DOHH2 (cell line): Measurements from ENCODE around the gene SMARCA2.

ENCODE experiments used
- H3F3A ChIP-seq: fragments of 200-600 bp; sonication (generic), shearing (Covaris generic); 2 replicates; pipeline ENCODE4 v1.6.0; 2016; ENCODE audit warnings: antibody characterized with exemption, mild to moderate bottlenecking; ENCODE audit not compliant: control insufficient read depth, insufficient read depth
- H3K27ac ChIP-seq: fragments of 200-600 bp; sonication (generic); 2 replicates; pipeline ENCODE4 v1.5.1; 2014; ENCODE audit warnings: low read depth, mild to moderate bottlenecking, low read length, moderate library complexity
- H3K27me3 ChIP-seq: fragments of 200-600 bp; sonication (generic); 2 replicates; pipeline ENCODE4 v1.6.1; 2014; ENCODE audit warnings: mild to moderate bottlenecking, low read length, mixed read lengths; ENCODE audit not compliant: control insufficient read depth
- H3K36me3 ChIP-seq: fragments of 200-600 bp; sonication (generic); 2 replicates; pipeline ENCODE4 v1.6.1; 2014; ENCODE audit warnings: mild to moderate bottlenecking, low read length, moderate library complexity, mixed read lengths; ENCODE audit not compliant: control insufficient read depth
- H3K4me1 ChIP-seq: fragments of 200-600 bp; sonication (generic); 2 replicates; pipeline ENCODE4 v1.6.1; 2014; ENCODE audit warnings: mild to moderate bottlenecking, low read length, mixed read lengths; ENCODE audit not compliant: control insufficient read depth
- H3K4me2 ChIP-seq: fragments of 200-600 bp; sonication (generic); 2 replicates; pipeline ENCODE4 v1.6.0; 2014; ENCODE audit warnings: mild to moderate bottlenecking, low read length, moderate library complexity
- H3K4me3 ChIP-seq: fragments of 200-600 bp; sonication (generic); 2 replicates; pipeline ENCODE4 v1.5.1; 2014; ENCODE audit warnings: mild to moderate bottlenecking, low read length, mixed read lengths
- H3K79me2 ChIP-seq: fragments of 200-600 bp; sonication (generic); 2 replicates; pipeline ENCODE4 v1.6.1; 2014; ENCODE audit warnings: mild to moderate bottlenecking, low read length, mixed read lengths; ENCODE audit not compliant: control insufficient read depth
- H3K9me2 ChIP-seq: fragments of 200-600 bp; sonication (generic); replicated peaks from 2 replicates; pipeline ENCODE4 v1.6.1; 2014; ENCODE audit warnings: mild to moderate bottlenecking, low read length, mixed read lengths; ENCODE audit not compliant: control insufficient read depth
- H3K9me3 ChIP-seq: fragments of 200-600 bp; sonication (generic); 2 replicates; pipeline ENCODE4 v1.6.1; 2014; ENCODE audit warnings: antibody characterized with exemption, low read length, mixed read lengths; ENCODE audit not compliant: control insufficient read depth, insufficient read depth
- H4K20me1 ChIP-seq: fragments of 200-600 bp; sonication (generic); 2 replicates; pipeline ENCODE4 v1.6.0; 2014; ENCODE audit warnings: low read depth, mild to moderate bottlenecking, antibody characterized with exemption, low read length, moderate library complexity; ENCODE audit not compliant: control insufficient read depth, insufficient read depth
- EZH2phosphoT487 ChIP-seq: fragments of 200-600 bp; sonication (generic); IDR thresholded peaks from 2 replicates; pipeline ENCODE4 v1.6.1; 2017; ENCODE audit warnings: borderline replicate concordance, mild to moderate bottlenecking, antibody characterized with exemption, low read length, moderate library complexity, mixed read lengths
- TF ChIP-seq, protein P1 (sequence below): fragments of 200-600 bp; sonication (generic); IDR thresholded peaks from one replicate; pipeline ENCODE4 v1.5.1; 2014; ENCODE audit warnings: antibody characterized with exemption, mild to moderate bottlenecking, low read depth, low read length; ENCODE audit not compliant: poor library complexity, severe bottlenecking

The SMARCA2 gene

GRCh38 chr9:2208465-2208864, 193.3 kb downstream of the SMARCA2 start:
- H4K20me1 ChIP-seq = no peaks in the 10 kb centered on the region
- H3K4me3 ChIP-seq = no peak overlapping the region
- H3F3A ChIP-seq = no peaks in the 10 kb centered on the region
- no peaks in the 10 kb centered on the region for H3K27me3 ChIP-seq
- no peaks in the 10 kb centered on the region for H3K36me3 ChIP-seq
- H3K27ac ChIP-seq = no peak overlapping the region
- H3K4me2 ChIP-seq = no peak overlapping the region
- no peaks in the 10 kb centered on the region for H3K79me2 ChIP-seq
- H3K9me3 ChIP-seq = no peaks in the 10 kb centered on the region
- H3K4me1 ChIP-seq = peaks cover 9% of the 10 kb centered on the region
- no peak for TF ChIP-seq EZH2phosphoT487
- TF ChIP-seq, protein P1, sequence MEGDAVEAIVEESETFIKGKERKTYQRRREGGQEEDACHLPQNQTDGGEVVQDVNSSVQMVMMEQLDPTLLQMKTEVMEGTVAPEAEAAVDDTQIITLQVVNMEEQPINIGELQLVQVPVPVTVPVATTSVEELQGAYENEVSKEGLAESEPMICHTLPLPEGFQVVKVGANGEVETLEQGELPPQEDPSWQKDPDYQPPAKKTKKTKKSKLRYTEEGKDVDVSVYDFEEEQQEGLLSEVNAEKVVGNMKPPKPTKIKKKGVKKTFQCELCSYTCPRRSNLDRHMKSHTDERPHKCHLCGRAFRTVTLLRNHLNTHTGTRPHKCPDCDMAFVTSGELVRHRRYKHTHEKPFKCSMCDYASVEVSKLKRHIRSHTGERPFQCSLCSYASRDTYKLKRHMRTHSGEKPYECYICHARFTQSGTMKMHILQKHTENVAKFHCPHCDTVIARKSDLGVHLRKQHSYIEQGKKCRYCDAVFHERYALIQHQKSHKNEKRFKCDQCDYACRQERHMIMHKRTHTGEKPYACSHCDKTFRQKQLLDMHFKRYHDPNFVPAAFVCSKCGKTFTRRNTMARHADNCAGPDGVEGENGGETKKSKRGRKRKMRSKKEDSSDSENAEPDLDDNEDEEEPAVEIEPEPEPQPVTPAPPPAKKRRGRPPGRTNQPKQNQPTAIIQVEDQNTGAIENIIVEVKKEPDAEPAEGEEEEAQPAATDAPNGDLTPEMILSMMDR = no peak
- no peaks in the 10 kb centered on the region for H3K9me2 ChIP-seq

GRCh38 chr9:2208991-2209390, 193.8 kb downstream of the SMARCA2 start:
- no peaks in the 10 kb centered on the region for H4K20me1 ChIP-seq
- H3K9me3 ChIP-seq = no peaks in the 10 kb centered on the region
- no peaks in the 10 kb centered on the region for H3K79me2 ChIP-seq
- TF ChIP-seq, protein P1 = no peak
- TF ChIP-seq EZH2phosphoT487 = no peak
- H3K9me2 ChIP-seq = no peaks in the 10 kb centered on the region
- no peak overlapping the region for H3K4me2 ChIP-seq
- H3F3A ChIP-seq = no peaks in the 10 kb centered on the region
- no peaks in the 10 kb centered on the region for H3K27me3 ChIP-seq
- H3K4me1 ChIP-seq = peaks cover 9% of the 10 kb centered on the region
- H3K36me3 ChIP-seq = no peaks in the 10 kb centered on the region
- H3K4me3 ChIP-seq = no peak overlapping the region
- no peak overlapping the region for H3K27ac ChIP-seq

- H3K27me3 ChIP-seq = no peaks in the 10 kb centered on the region
- H3K9me2 ChIP-seq = no peaks in the 10 kb centered on the region
- no peaks in the 10 kb centered on the region for H4K20me1 ChIP-seq
- no peaks in the 10 kb centered on the region for H3F3A ChIP-seq
- peaks cover 9% of the 10 kb centered on the region for H3K4me1 ChIP-seq
- H3K36me3 ChIP-seq = no peaks in the 10 kb centered on the region
- no peak overlapping the region for H3K4me3 ChIP-seq
- H3K79me2 ChIP-seq = no peaks in the 10 kb centered on the region
- no peak overlapping the region for H3K4me2 ChIP-seq
- no peaks in the 10 kb centered on the region for H3K9me3 ChIP-seq
- no peak for TF ChIP-seq EZH2phosphoT487
- TF ChIP-seq, protein P1 = no peak
- H3K27ac ChIP-seq = no peak overlapping the region
These were observed 194.3 kb downstream of the SMARCA2 start for GRCh38 chr9:2209400-2209799.

- Histone ChIP-seq H3K36me3 (no peaks in the 10 kb centered on the region), H3F3A (no peaks in the 10 kb centered on the region), H3K27ac (no peak overlapping the region), H3K9me2 (no peaks in the 10 kb centered on the region), H3K9me3 (no peaks in the 10 kb centered on the region), H3K79me2 (no peaks in the 10 kb centered on the region), H3K4me3 (no peak overlapping the region), H3K4me2 (no peak overlapping the region), H4K20me1 (no peaks in the 10 kb centered on the region), H3K4me1 (peaks cover 9% of the 10 kb centered on the region), H3K27me3 (no peaks in the 10 kb centered on the region)
- TF ChIP-seq, protein P1 = no peak
- no peak for TF ChIP-seq EZH2phosphoT487
These were observed 195.1 kb downstream of the SMARCA2 start for GRCh38 chr9:2210201-2210600.
